GM12878 (cell line): ENCODE results near the gene GALNT9. TPM values are rescaled to one million over a fixed set of nuclear protein-coding genes. Genes with fewer than 3 reads are reported as not detected.

Source experiments
- ATAC-seq: fragments of 200-7000 bp; cut with Tn5 transposase; 3 replicates; pipeline ENCODE4 v1.9.1; 2020; ENCODE audit warnings: mild to moderate bottlenecking, moderate library complexity
- BruUV-seq: library from RNA; stranded (reverse); fragments of 400-500 nt; replicated peaks from 2 replicates; lab custom pipeline; 2021; lab: Mats Ljungman, UMichigan
- CTCF ChIA-PET: fragments of 300-600 bp; sonication (Branson Sonifier 250); formaldehyde crosslinking; extraction: SDS; loops from one replicate; lab custom pipeline; 2021; ENCODE audit warnings: inconsistent platforms; lab: Yijun Ruan, JAX
- POLR2A ChIA-PET: fragments of 350-600 bp; formaldehyde crosslinking; extraction: SDS; loops from one replicate; lab custom pipeline; 2021; ENCODE audit warnings: inconsistent platforms; lab: Charles Lee
- RAD21 ChIA-PET: fragments of 300-600 bp; sonication (Branson Sonifier 250); formaldehyde crosslinking; loops from one replicate; lab custom pipeline; 2023; ENCODE audit warnings: antibody characterized with exemption; ENCODE audit not compliant: unreplicated experiment; lab: Charles Lee
- SMC1A ChIA-PET: fragments of 300-600 bp; sonication (Branson Sonifier 250); formaldehyde crosslinking; loops from one replicate; lab custom pipeline; 2023; ENCODE audit not compliant: unreplicated experiment, uncharacterized antibody; lab: Charles Lee
- DNase-seq: peaks from one replicate; pipeline ENCODE4 v3.0.0-alpha.2; 2011; ENCODE audit warnings: low read depth, low spot score
- FAIRE-seq: peaks from 3 replicates; lab custom pipeline; 2011; peaks lifted over from hg19 to GRCh38; lab: Jason Lieb, UNC
- H2AFZ ChIP-seq: 2 replicates; pipeline ENCODE4 v1.6.0; 2011; ENCODE audit warnings: low read depth, low read length, control low read depth; ENCODE audit not compliant: control insufficient read depth
- H3K27ac ChIP-seq: 2 replicates; pipeline ENCODE4 v1.5.1; 2011; ENCODE audit warnings: control low read depth; ENCODE audit not compliant: control insufficient read depth, insufficient read depth
- H3K27me3 ChIP-seq, 2 experiments: replicated peaks in 1 of 2; 2 replicates each; pipeline versions ENCODE4 v1.6.0 to v1.6.1; 2011; ENCODE audit warnings: low read length in 1 of 2; ENCODE audit not compliant: control insufficient read depth in 2 of 2, insufficient read depth in 2 of 2
- H3K36me3 ChIP-seq, 2 experiments: 2 replicates each; pipeline ENCODE4 v1.5.1; 2011; ENCODE audit warnings: low read length in 1 of 2; ENCODE audit not compliant: control insufficient read depth in 2 of 2, insufficient read depth in 2 of 2
- H3K4me1 ChIP-seq: 2 replicates; pipeline ENCODE4 v1.6.1; 2011; ENCODE audit warnings: mild to moderate bottlenecking, low read length, moderate library complexity, mixed read lengths; ENCODE audit not compliant: control insufficient read depth, insufficient read depth
- H3K4me2 ChIP-seq: 2 replicates; pipeline ENCODE4 v1.6.0; 2011; ENCODE audit warnings: control low read depth; ENCODE audit not compliant: control insufficient read depth, insufficient read depth
- H3K4me3 ChIP-seq: fragments of 200-600 bp; sonication (generic); 2 replicates; pipeline ENCODE4 v1.5.1; 2016
- H3K79me2 ChIP-seq: 2 replicates; pipeline ENCODE4 v1.6.0; 2011; ENCODE audit warnings: low read length; ENCODE audit not compliant: control insufficient read depth, insufficient read depth
- H3K9ac ChIP-seq: 2 replicates; pipeline ENCODE4 v1.8.0; 2011; ENCODE audit warnings: low read length, control low read depth, mixed read lengths; ENCODE audit not compliant: control insufficient read depth, insufficient read depth
- H3K9me3 ChIP-seq: replicated peaks from 3 replicates; pipeline ENCODE4 v1.5.1; 2011; ENCODE audit warnings: mild to moderate bottlenecking, low read length; ENCODE audit not compliant: control insufficient read depth, insufficient read depth
- H4K20me1 ChIP-seq: 2 replicates; pipeline ENCODE4 v1.6.0; 2011; ENCODE audit not compliant: control insufficient read depth, insufficient read depth
- BHLHE40 ChIP-seq, 2 experiments: fragments of 450-650 bp in 1 of 2; IDR thresholded peaks; 2 replicates each; pipeline ENCODE4 v1.6.1; 2011 to 2017; ENCODE audit warnings: low read depth in 2 of 2, borderline replicate concordance in 1 of 2, improper control_type of control experiment in 1 of 2, low read length in 1 of 2, mild to moderate bottlenecking in 1 of 2
- DPF2 ChIP-seq: fragments of 450-650 bp; IDR thresholded peaks from 2 replicates; pipeline ENCODE4 v1.6.1; 2017; ENCODE audit warnings: mild to moderate bottlenecking
- EP300 ChIP-seq, 2 experiments: fragments of 150-350 bp in 1 of 2; IDR thresholded peaks; 2 replicates each; pipeline ENCODE4 v1.6.1; 2011 to 2012; ENCODE audit warnings: low read depth in 2 of 2, low read length in 2 of 2, borderline replicate concordance in 1 of 2, improper control_type of control experiment in 1 of 2, inconsistent platforms in 1 of 2; ENCODE audit not compliant: control insufficient read depth in 1 of 2
- ETV6 ChIP-seq, 2 experiments: fragments of 450-650 bp in 1 of 2; IDR thresholded peaks in 1 of 2; conservative IDR thresholded peaks in 1 of 2; 2 replicates each; pipeline ENCODE4 v1.6.1; 2014; ENCODE audit warnings: antibody characterized with exemption in 1 of 2, borderline replicate concordance in 1 of 2, low read depth in 1 of 2, mild to moderate bottlenecking in 1 of 2, moderate library complexity in 1 of 2
- FOXK2 ChIP-seq: fragments of 450-650 bp; IDR thresholded peaks from 2 replicates; pipeline ENCODE4 v1.6.1; 2017; ENCODE audit warnings: mild to moderate bottlenecking, moderate library complexity
- GATAD2B ChIP-seq: fragments of 450-650 bp; conservative IDR thresholded peaks from 2 replicates; pipeline ENCODE4 v1.6.1; 2017; ENCODE audit warnings: low read depth, mild to moderate bottlenecking, moderate library complexity
- HDAC6 ChIP-seq: fragments of 200-600 bp; sonication (generic); IDR thresholded peaks from one replicate; pipeline ENCODE4 v1.8.0; 2017; ENCODE audit warnings: antibody characterized with exemption; ENCODE audit not compliant: unreplicated experiment
- IKZF1 ChIP-seq: fragments of 450-650 bp; conservative IDR thresholded peaks from 2 replicates; pipeline ENCODE4 v1.6.1; 2017; ENCODE audit warnings: antibody characterized with exemption, mild to moderate bottlenecking
- KAT2A ChIP-seq: conservative IDR thresholded peaks from 2 replicates; pipeline ENCODE4 v1.6.1; 2011; ENCODE audit warnings: low read depth, low read length; ENCODE audit not compliant: control insufficient read depth
- KLF5 ChIP-seq: fragments of 450-650 bp; IDR thresholded peaks from 2 replicates; pipeline ENCODE4 v1.6.1; 2014; ENCODE audit warnings: mild to moderate bottlenecking; ENCODE audit not compliant: partially characterized antibody
- MEF2A ChIP-seq: IDR thresholded peaks from 2 replicates; pipeline ENCODE4 v1.6.1; 2011; ENCODE audit warnings: low read depth, mild to moderate bottlenecking, low read length, moderate library complexity; ENCODE audit not compliant: insufficient read depth
- MXI1 ChIP-seq: fragments of 150-350 bp; IDR thresholded peaks from 2 replicates; pipeline ENCODE4 v1.6.1; 2011; ENCODE audit warnings: low read depth, mild to moderate bottlenecking, inconsistent platforms, low read length, improper control_type of control experiment
- RCOR1 ChIP-seq: conservative IDR thresholded peaks from 2 replicates; pipeline ENCODE4 v1.6.1; 2012; ENCODE audit warnings: low read depth, low read length, improper control_type of control experiment
- SREBF2 ChIP-seq: IDR thresholded peaks from 2 replicates; pipeline ENCODE4 v1.6.1; 2012; ENCODE audit warnings: mild to moderate bottlenecking, low read length
- TCF3 ChIP-seq: IDR thresholded peaks from 2 replicates; pipeline ENCODE4 v1.6.1; 2012; ENCODE audit warnings: low read depth, mild to moderate bottlenecking, low read length, borderline replicate concordance; ENCODE audit not compliant: insufficient read depth
- WGBS: methylation state at CpG from one replicate; pipeline ENCODE4 v1.1.6; 2016; ENCODE audit warnings: low lambda C conversion rate; ENCODE audit not compliant: insufficient replicate concordance, insufficient coverage; ENCODE audit errors: missing lambda C conversion rate; 5-methylcytosine and 5-hydroxymethylcytosine counted together
- in situ Hi-C: fragments of 300-500 bp; cut with MboI; formaldehyde crosslinking; loops from 9 replicates; pipeline ENCODE4 v1.14.3; 2018; ENCODE audit warnings: mixed read lengths
- intact Hi-C: fragments of 100-400 bp; cut with micrococcal nuclease; formaldehyde crosslinking; loops from one replicate; pipeline ENCODE4 v1.14.2; 2022; ENCODE audit not compliant: unreplicated experiment
- polyA plus RNA-seq, 11 experiments: library from polyadenylated mRNA; depleted of rRNA in 4 of 11; unstranded in 6 of 11; stranded (reverse) in 5 of 11; fragments of >200 nt; fragmentation: Nextera tagmentation in 4 of 11; fragmentation: Illumina TruSeq in 1 of 11; extraction: Ambion mirVana in 4 of 11; extraction: Trizol in 1 of 11; gene quantifications; 1 replicate in 1 of 11; 2 replicates in 10 of 11; pipeline versions ENCODE4 v1.2.1 to v1.2.3, GENCODE V29; 2011 to 2016; ENCODE audit warnings: inconsistent platforms in 2 of 11, missing spikeins in 2 of 11, low read depth in 1 of 11
- total RNA-seq, 4 experiments: library from RNA; depleted of rRNA in 3 of 4; stranded (reverse); fragments of >200 nt in 3 of 4; fragmentation: Illumina TruSeq in 1 of 4; extraction: Trizol in 1 of 4; gene quantifications; 2 replicates each; pipeline versions ENCODE4 v1.2.1 to v1.2.3, GENCODE V29; 2013 to 2021
- TF ChIP-seq, protein P1 (sequence below), 3 experiments: IDR thresholded peaks in 2 of 3; conservative IDR thresholded peaks in 1 of 3; 2 replicates each; pipeline ENCODE4 v1.5.1; 2011; ENCODE audit warnings: low read depth in 3 of 3, low read length in 3 of 3, mild to moderate bottlenecking in 3 of 3, control low read depth in 2 of 3, moderate library complexity in 2 of 3, inconsistent platforms in 1 of 3, mixed read lengths in 1 of 3; ENCODE audit not compliant: control insufficient read depth in 2 of 3, insufficient read depth in 1 of 3; ENCODE audit errors: extremely low read depth in 1 of 3
- TF ChIP-seq, protein P2 (sequence below): IDR thresholded peaks from 2 replicates; pipeline ENCODE4 v1.6.1; 2012; ENCODE audit warnings: low read depth, low read length, improper control_type of control experiment

Gene GALNT9
- total and polyA plus RNA-seq, 10 of the 15 experiments (the other 5 are each of a cell fraction or from before 2014, with no cell fraction given): 0.04 TPM; not detected in 9

DNA sequence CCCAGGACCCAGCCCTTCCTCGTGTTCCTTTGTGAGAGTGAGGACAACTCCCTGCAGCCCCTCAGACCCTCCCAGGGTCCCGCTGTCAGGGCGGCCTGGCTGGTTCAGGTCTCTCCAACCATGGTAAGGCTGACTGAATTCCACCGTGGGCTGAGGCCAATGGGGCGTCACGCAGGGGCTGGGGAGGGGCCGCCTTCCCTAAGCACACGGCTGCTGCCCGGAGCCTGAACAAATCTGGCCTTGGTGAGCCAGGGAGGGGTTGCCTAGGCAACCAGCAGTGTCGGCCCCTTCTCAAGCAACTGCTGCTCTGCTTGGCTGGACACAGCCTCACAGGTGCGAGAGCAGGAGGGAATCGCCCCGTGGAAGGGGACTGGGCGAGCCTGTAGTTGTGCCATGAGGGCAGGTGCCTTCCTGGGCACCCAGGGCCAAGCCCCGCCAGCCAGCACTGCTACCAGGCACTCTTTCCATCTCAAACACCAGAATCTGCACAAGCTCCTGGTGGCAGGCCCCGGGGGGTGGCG is 37.0 kb upstream of the GALNT9 start:
- Histone ChIP-seq H3K27ac (no peak overlapping the region), H3K4me2 (no peak overlapping the region), H3K4me3 (no peak overlapping the region), H4K20me1 (no peaks in the 10 kb centered on the region), H2AFZ (no peak overlapping the region), H3K79me2 (no peaks in the 10 kb centered on the region), H3K4me1 (no peaks in the 10 kb centered on the region), H3K9me3 (no peaks in the 10 kb centered on the region; the same call in 2 of the 3 replicates), H3K36me3 (no peaks in the 10 kb centered on the region), H3K27me3 (no peaks in the 10 kb centered on the region), H3K9ac (no peak overlapping the region)
- BruUV-seq: no TSS peak
- WGBS: 42% methylated on average over 17 of the region's 17 CpGs
- no peak for TF ChIP-seq HDAC6
- TF ChIP-seq KAT2A: no peak
- TF ChIP-seq TCF3: no peak
- TF ChIP-seq ETV6 (conservative IDR thresholded peaks at IDR 0.05 in 1 of 2, IDR thresholded peaks at IDR 0.05 in 1 of 2; ENCODE audit: borderline replicate concordance in 1 of 2, low read depth in 1 of 2): no peak
- TF ChIP-seq GATAD2B: no peak
- no peak for TF ChIP-seq IKZF1
- TF ChIP-seq MEF2A: no peak
- TF ChIP-seq RCOR1: no peak
- TF ChIP-seq DPF2: no peak
- TF ChIP-seq, protein P1, sequence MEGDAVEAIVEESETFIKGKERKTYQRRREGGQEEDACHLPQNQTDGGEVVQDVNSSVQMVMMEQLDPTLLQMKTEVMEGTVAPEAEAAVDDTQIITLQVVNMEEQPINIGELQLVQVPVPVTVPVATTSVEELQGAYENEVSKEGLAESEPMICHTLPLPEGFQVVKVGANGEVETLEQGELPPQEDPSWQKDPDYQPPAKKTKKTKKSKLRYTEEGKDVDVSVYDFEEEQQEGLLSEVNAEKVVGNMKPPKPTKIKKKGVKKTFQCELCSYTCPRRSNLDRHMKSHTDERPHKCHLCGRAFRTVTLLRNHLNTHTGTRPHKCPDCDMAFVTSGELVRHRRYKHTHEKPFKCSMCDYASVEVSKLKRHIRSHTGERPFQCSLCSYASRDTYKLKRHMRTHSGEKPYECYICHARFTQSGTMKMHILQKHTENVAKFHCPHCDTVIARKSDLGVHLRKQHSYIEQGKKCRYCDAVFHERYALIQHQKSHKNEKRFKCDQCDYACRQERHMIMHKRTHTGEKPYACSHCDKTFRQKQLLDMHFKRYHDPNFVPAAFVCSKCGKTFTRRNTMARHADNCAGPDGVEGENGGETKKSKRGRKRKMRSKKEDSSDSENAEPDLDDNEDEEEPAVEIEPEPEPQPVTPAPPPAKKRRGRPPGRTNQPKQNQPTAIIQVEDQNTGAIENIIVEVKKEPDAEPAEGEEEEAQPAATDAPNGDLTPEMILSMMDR (IDR thresholded peaks at IDR 0.05 in 2 of 3, conservative IDR thresholded peaks at IDR 0.05 in 1 of 3; ENCODE audit: control insufficient read depth in 2 of 3, extremely low read depth in 1 of 3, insufficient read depth in 1 of 3, low read depth in 3 of 3, low read length in 3 of 3): no peak
- no peak for TF ChIP-seq SREBF2
- no peak for TF ChIP-seq BHLHE40 (IDR thresholded peaks at IDR 0.05; ENCODE audit: borderline replicate concordance in 1 of 2, low read depth in 2 of 2, low read length in 1 of 2)
- no peak for TF ChIP-seq EP300 (IDR thresholded peaks at IDR 0.05; ENCODE audit: borderline replicate concordance in 1 of 2, control insufficient read depth in 1 of 2, low read depth in 2 of 2, low read length in 2 of 2)
- TF ChIP-seq KLF5: no peak
- TF ChIP-seq MXI1: no peak
- TF ChIP-seq, protein P2, sequence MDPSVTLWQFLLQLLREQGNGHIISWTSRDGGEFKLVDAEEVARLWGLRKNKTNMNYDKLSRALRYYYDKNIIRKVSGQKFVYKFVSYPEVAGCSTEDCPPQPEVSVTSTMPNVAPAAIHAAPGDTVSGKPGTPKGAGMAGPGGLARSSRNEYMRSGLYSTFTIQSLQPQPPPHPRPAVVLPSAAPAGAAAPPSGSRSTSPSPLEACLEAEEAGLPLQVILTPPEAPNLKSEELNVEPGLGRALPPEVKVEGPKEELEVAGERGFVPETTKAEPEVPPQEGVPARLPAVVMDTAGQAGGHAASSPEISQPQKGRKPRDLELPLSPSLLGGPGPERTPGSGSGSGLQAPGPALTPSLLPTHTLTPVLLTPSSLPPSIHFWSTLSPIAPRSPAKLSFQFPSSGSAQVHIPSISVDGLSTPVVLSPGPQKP: no peak
- TF ChIP-seq FOXK2: no peak
- ATAC-seq (no peak), DNase-seq (no peak), FAIRE-seq (no peak)
- ChIA-PET SMC1A (no interaction called here), RAD21 (no interaction called here), CTCF (no interaction called here), POLR2A (no interaction called here)
- intact Hi-C loops: no loop called here
- in situ Hi-C loops: no loop called here
